ENCODE results near the gene MASP2.

The MASP2 gene

GRCh38 chr1:10978719-10979118 is 68.3 kb downstream of the MASP2 start:
- TF ChIP-seq, protein P1, sequence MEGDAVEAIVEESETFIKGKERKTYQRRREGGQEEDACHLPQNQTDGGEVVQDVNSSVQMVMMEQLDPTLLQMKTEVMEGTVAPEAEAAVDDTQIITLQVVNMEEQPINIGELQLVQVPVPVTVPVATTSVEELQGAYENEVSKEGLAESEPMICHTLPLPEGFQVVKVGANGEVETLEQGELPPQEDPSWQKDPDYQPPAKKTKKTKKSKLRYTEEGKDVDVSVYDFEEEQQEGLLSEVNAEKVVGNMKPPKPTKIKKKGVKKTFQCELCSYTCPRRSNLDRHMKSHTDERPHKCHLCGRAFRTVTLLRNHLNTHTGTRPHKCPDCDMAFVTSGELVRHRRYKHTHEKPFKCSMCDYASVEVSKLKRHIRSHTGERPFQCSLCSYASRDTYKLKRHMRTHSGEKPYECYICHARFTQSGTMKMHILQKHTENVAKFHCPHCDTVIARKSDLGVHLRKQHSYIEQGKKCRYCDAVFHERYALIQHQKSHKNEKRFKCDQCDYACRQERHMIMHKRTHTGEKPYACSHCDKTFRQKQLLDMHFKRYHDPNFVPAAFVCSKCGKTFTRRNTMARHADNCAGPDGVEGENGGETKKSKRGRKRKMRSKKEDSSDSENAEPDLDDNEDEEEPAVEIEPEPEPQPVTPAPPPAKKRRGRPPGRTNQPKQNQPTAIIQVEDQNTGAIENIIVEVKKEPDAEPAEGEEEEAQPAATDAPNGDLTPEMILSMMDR (IDR thresholded peaks at IDR 0.05; ENCODE audit: low read depth, low read length): no peak
- Histone ChIP-seq H3K4me1 (peaks cover 3% of the 10 kb centered on the region; the same call in 1 of the 2 replicates), H3K9me3 (no peaks in the 10 kb centered on the region), H3K36me3 (no peaks in the 10 kb centered on the region), H3K4me3 (ENCODE audit: low read depth, low read length) (no peak overlapping the region), H3K27me3 (no peaks in the 10 kb centered on the region)
- DNase-seq: no peak
